Caco-2 (cell line): ENCODE results near the gene ST6GAL1. TPM values are rescaled to one million over a fixed set of nuclear protein-coding genes. Genes with fewer than 3 reads are reported as not detected.
A peak's percentile ranks its signal among the peaks of the same experiment; 100 is the strongest.

Experiments
- BruUV-seq: library from RNA; stranded (reverse); fragments of 400-500 nt; replicated peaks from 2 replicates; lab custom pipeline; 2021; lab: Mats Ljungman, UMichigan
- CTCF ChIA-PET: fragments of 300-600 bp; sonication (Branson Sonifier 250); formaldehyde crosslinking; loops from one replicate; lab custom pipeline; 2022; ENCODE audit warnings: antibody characterized with exemption; lab: Charles Lee
- POLR2A ChIA-PET: fragments of 300-600 bp; sonication (Branson Sonifier 250); formaldehyde crosslinking; loops from one replicate; lab custom pipeline; 2022; ENCODE audit warnings: antibody characterized with exemption; lab: Charles Lee
- DNase-seq, 2 experiments: peaks; one replicate each; pipeline versions ENCODE4 v3.0.0 to v3.0.0-alpha.2; 2020 to 2022
- H3K27me3 ChIP-seq: replicated peaks from 2 replicates; pipeline ENCODE4 v1.6.0; 2011; ENCODE audit warnings: low read length; ENCODE audit not compliant: control insufficient read depth, insufficient read depth
- H3K36me3 ChIP-seq: 2 replicates; pipeline ENCODE4 v1.5.1; 2011; ENCODE audit warnings: low read length; ENCODE audit not compliant: control insufficient read depth, insufficient read depth
- H3K4me1 ChIP-seq: fragments of 250-450 bp; sonication (Bioruptor Pico); 2 replicates; pipeline ENCODE4 v1.5.1; 2020; ENCODE audit warnings: mild to moderate bottlenecking
- H3K4me3 ChIP-seq: 2 replicates; pipeline ENCODE4 v1.5.1; 2011; ENCODE audit warnings: low read depth, mild to moderate bottlenecking, control low read depth, low read length
- H3K9me3 ChIP-seq: fragments of 250-450 bp; sonication (Bioruptor Pico); 2 replicates; pipeline ENCODE4 v1.5.1; 2020; ENCODE audit warnings: mild to moderate bottlenecking, moderate library complexity
- H3K27ac Mint-ChIP-seq: one replicate; pipeline ENCODE4 v1.8.0; 2022; ENCODE audit warnings: mixed read lengths; ENCODE audit not compliant: unreplicated experiment
- H3K27me3 Mint-ChIP-seq: one replicate; pipeline ENCODE4 v1.8.0; 2022; ENCODE audit warnings: mixed read lengths; ENCODE audit not compliant: insufficient read depth, unreplicated experiment
- H3K36me3 Mint-ChIP-seq: one replicate; pipeline ENCODE4 v1.8.0; 2022; ENCODE audit warnings: mild to moderate bottlenecking, mixed read lengths; ENCODE audit not compliant: insufficient read depth, unreplicated experiment
- H3K4me1 Mint-ChIP-seq: one replicate; pipeline ENCODE4 v1.8.0; 2022; ENCODE audit warnings: low read depth, mixed read lengths; ENCODE audit not compliant: unreplicated experiment
- H3K4me3 Mint-ChIP-seq: one replicate; pipeline ENCODE4 v1.8.0; 2022; ENCODE audit warnings: mild to moderate bottlenecking, moderate library complexity, mixed read lengths; ENCODE audit not compliant: unreplicated experiment
- H3K9me3 Mint-ChIP-seq: one replicate; pipeline ENCODE4 v1.8.0; 2022; ENCODE audit warnings: mixed read lengths; ENCODE audit not compliant: unreplicated experiment
- intact Hi-C: fragments of 100-400 bp; cut with micrococcal nuclease; formaldehyde crosslinking; loops from one replicate; pipeline ENCODE4 v1.10.0; 2022; ENCODE audit not compliant: unreplicated experiment
- total RNA-seq: library from RNA; stranded (reverse); gene quantifications from 2 replicates; pipeline ENCODE4 v1.2.3, GENCODE V29; 2022
- TF ChIP-seq, protein P1 (sequence below), 2 experiments: fragments of 200-600 bp in 1 of 2; IDR thresholded peaks; 1 replicate in 1 of 2; 2 replicates in 1 of 2; pipeline versions ENCODE4 v1.5.1 to v1.8.0; 2011 to 2022; ENCODE audit warnings: antibody characterized with exemption in 1 of 2, control low read depth in 1 of 2, inconsistent platforms in 1 of 2, low read depth in 1 of 2, low read length in 1 of 2, mild to moderate bottlenecking in 1 of 2, moderate library complexity in 1 of 2; ENCODE audit not compliant: insufficient read depth in 1 of 2, severe bottlenecking in 1 of 2, unreplicated experiment in 1 of 2

The ST6GAL1 gene
- total RNA-seq, 1 experiment from 2014 or later: 34.6 TPM

DNA sequence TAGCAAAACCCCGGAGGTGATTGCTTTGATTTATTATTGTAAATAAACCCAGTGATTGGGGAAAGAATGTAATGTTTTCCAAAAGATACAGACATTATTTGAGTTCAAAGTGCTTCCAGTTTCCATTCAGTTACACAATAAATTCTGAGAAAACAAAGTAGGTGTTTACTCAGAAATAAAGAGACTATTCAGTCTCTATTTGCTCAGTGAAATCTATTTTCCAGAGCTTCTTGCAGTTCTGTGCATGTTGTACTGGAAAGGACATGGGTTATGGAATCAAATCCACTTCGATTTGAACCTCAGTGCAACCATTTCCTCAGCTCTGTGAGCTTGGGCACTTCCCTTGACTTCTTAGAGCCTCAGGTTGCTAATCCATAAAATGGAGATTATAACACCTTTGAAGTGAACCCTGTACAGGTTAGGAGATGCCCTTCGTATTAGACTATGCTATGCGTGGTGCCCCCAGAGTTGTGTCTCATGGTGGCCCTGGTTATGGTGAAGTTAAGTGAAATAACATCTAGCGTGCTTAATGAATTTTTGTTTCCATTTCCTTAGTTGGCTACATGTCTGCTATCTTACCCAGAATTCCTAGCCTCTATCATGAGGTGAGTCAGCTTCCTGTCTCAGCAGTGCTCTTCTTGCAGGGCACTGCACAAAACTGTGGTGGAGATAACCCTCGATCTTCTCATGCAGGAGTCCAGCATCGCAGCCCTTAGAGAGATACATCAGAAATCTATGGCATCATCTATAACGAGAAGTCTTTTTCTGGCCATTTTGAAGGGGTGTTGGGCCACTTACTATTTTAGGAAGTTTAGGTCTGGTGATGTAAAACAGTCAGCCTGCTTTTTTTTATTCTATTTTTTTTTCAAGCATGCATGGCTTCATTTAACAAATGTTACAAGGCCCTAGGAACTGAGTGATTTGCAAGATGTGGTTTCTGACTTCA is 111.3 kb downstream of the ST6GAL1 start:
- intact Hi-C loops: loop anchor here (1.0 to 2.0 kb wide), 3 partner anchors 22 to 298 kb away; no protein-coding TSS in a partner anchor
- peaks cover 39% of the 10 kb centered on the region for H3K4me1 ChIP-seq
- no TSS peak for BruUV-seq
- H3K4me3 ChIP-seq: no peak overlapping the region
- peak overlapping the region; percentile 18 for H3K4me3 Mint-ChIP-seq
- no peaks in the 10 kb centered on the region for H3K27me3 ChIP-seq
- TF ChIP-seq, protein P1, sequence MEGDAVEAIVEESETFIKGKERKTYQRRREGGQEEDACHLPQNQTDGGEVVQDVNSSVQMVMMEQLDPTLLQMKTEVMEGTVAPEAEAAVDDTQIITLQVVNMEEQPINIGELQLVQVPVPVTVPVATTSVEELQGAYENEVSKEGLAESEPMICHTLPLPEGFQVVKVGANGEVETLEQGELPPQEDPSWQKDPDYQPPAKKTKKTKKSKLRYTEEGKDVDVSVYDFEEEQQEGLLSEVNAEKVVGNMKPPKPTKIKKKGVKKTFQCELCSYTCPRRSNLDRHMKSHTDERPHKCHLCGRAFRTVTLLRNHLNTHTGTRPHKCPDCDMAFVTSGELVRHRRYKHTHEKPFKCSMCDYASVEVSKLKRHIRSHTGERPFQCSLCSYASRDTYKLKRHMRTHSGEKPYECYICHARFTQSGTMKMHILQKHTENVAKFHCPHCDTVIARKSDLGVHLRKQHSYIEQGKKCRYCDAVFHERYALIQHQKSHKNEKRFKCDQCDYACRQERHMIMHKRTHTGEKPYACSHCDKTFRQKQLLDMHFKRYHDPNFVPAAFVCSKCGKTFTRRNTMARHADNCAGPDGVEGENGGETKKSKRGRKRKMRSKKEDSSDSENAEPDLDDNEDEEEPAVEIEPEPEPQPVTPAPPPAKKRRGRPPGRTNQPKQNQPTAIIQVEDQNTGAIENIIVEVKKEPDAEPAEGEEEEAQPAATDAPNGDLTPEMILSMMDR (IDR thresholded peaks at IDR 0.05; ENCODE audit: insufficient read depth in 1 of 2, low read depth in 1 of 2, low read length in 1 of 2, severe bottlenecking in 1 of 2, unreplicated experiment in 1 of 2): no peak
- H3K36me3 Mint-ChIP-seq: peaks cover 6% of the 10 kb centered on the region
- H3K36me3 ChIP-seq: peaks cover 2% of the 10 kb centered on the region
- H3K27me3 Mint-ChIP-seq: no peaks in the 10 kb centered on the region
- peak overlapping the region; percentile 78 for H3K27ac Mint-ChIP-seq
- ChIA-PET CTCF (interaction anchor here (0.8 to 1.6 kb wide), 2 partner anchors 21 to 124 kb away, joined by 3 to 6 read pairs; no protein-coding TSS in a partner anchor), POLR2A (no interaction called here)
- peak in 1 of 2 experiments; percentile 68 for DNase-seq
- H3K9me3 Mint-ChIP-seq: no peaks in the 10 kb centered on the region
- H3K9me3 ChIP-seq: no peaks in the 10 kb centered on the region
- H3K4me1 Mint-ChIP-seq: peaks cover 42% of the 10 kb centered on the region

DNA sequence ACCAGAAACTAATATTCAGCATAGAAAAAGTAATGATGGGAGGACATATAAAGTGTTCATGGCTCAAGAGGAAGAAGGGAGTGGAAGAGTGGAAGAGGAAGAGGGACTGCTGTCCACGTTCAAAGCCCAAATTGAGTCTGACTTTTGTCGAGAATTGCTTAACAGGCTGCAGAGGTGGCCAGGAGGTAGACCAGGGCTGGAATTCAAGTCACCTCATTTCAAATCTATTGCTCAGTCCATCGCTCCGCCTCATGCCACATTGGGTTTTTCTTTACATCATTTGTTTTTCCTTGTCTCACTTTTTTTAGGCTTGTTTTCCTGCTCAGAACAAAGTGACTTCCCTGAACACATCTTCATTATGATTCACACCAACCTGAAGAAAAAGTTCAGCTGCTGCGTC is 112.0 kb downstream of the ST6GAL1 start:
- H3K36me3 ChIP-seq: peaks cover 2% of the 10 kb centered on the region
- H3K27me3 Mint-ChIP-seq: no peaks in the 10 kb centered on the region
- no TSS peak for BruUV-seq

DNA sequence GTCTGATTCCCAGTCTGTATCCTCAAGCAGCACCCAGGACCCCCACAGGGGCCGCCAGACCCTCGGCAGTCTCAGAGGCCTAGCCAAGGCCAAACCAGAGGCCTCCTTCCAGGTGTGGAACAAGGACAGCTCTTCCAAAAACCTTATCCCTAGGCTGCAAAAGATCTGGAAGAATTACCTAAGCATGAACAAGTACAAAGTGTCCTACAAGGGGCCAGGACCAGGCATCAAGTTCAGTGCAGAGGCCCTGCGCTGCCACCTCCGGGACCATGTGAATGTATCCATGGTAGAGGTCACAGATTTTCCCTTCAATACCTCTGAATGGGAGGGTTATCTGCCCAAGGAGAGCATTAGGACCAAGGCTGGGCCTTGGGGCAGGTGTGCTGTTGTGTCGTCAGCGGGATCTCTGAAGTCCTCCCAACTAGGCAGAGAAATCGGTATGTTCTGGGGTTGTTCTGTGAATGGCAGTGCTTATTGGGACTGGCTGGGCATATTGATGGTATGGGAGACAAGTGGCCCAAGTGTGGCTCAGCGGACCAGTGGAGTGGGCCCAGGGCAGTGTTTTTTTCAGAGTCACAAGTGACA is 112.6 kb downstream of the ST6GAL1 start:
- Mint-ChIP-seq H3K27ac (peak overlapping the region; percentile 60), H3K27me3 (no peaks in the 10 kb centered on the region), H3K4me3 (no peak overlapping the region), H3K9me3 (no peaks in the 10 kb centered on the region), H3K4me1 (peaks cover 42% of the 10 kb centered on the region), H3K36me3 (peaks cover 6% of the 10 kb centered on the region)
- POLR2A ChIA-PET: no interaction called here
- no peaks in the 10 kb centered on the region for H3K27me3 ChIP-seq
- no peak for DNase-seq
- peaks cover 39% of the 10 kb centered on the region for H3K4me1 ChIP-seq
- no peak overlapping the region for H3K4me3 ChIP-seq
- H3K36me3 ChIP-seq: peaks cover 2% of the 10 kb centered on the region
- BruUV-seq: no TSS peak
- CTCF ChIA-PET: no interaction called here
- intact Hi-C loops: no loop called here
- no peaks in the 10 kb centered on the region for H3K9me3 ChIP-seq
- TF ChIP-seq, protein P1 (IDR thresholded peaks at IDR 0.05; ENCODE audit: insufficient read depth in 1 of 2, low read depth in 1 of 2, low read length in 1 of 2, severe bottlenecking in 1 of 2, unreplicated experiment in 1 of 2): no peak

More for the DNA sequence above, 112.0 kb downstream of the ST6GAL1 start:
- ChIA-PET CTCF (no interaction called here), POLR2A (no interaction called here)
- Histone ChIP-seq H3K9me3 (no peaks in the 10 kb centered on the region), H3K27me3 (no peaks in the 10 kb centered on the region), H3K4me1 (peaks cover 39% of the 10 kb centered on the region), H3K4me3 (no peak overlapping the region)
- Mint-ChIP-seq H3K36me3 (peaks cover 6% of the 10 kb centered on the region), H3K4me3 (peak overlapping the region; percentile 5), H3K9me3 (no peaks in the 10 kb centered on the region), H3K27ac (no peak overlapping the region), H3K4me1 (peaks cover 42% of the 10 kb centered on the region)
- TF ChIP-seq, protein P1 (IDR thresholded peaks at IDR 0.05; ENCODE audit: insufficient read depth in 1 of 2, low read depth in 1 of 2, low read length in 1 of 2, severe bottlenecking in 1 of 2, unreplicated experiment in 1 of 2): no peak
- no peak for DNase-seq
- intact Hi-C loops: no loop called here
